CD14-positive monocyte (primary cell): ENCODE data around the gene APMAP. TPM values are rescaled to one million over a fixed set of nuclear protein-coding genes. Genes with fewer than 3 reads are reported as not detected.
A peak's percentile ranks its signal among the peaks of the same experiment; 100 is the strongest.
"Not testable (repeated sequence)": the region's sequence is repeated elsewhere in the genome, so short reads cannot be mapped to it uniquely, and the experiment has no call there.

Experiments
- DNase-seq, 3 donors: peaks; one replicate each; pipeline ENCODE4 v3.0.0-alpha.2; 2011 to 2022
- H2AFZ ChIP-seq: 2 replicates; pipeline ENCODE4 v1.6.0; 2012; ENCODE audit warnings: mild to moderate bottlenecking, low read depth, low read length, inconsistent platforms; ENCODE audit not compliant: insufficient read depth, poor library complexity, severe bottlenecking
- H3K27ac ChIP-seq, 2 donors: 1 replicate in 1 of 2; 2 replicates in 1 of 2; pipeline ENCODE4 v1.5.1; 2012 to 2013; ENCODE audit warnings: low read length in 2 of 2, control low read depth in 1 of 2, inconsistent platforms in 1 of 2, low read depth in 1 of 2, mild to moderate bottlenecking in 1 of 2
- H3K27me3 ChIP-seq, 2 donors: one replicate each; pipeline versions ENCODE4 v1.6.0 to v1.6.1; 2011 to 2013; ENCODE audit warnings: low read length in 2 of 2; ENCODE audit not compliant: control insufficient read depth in 2 of 2, insufficient read depth in 2 of 2
- H3K36me3 ChIP-seq, 2 donors: replicated peaks in 1 of 2; 1 replicate in 1 of 2; 2 replicates in 1 of 2; pipeline versions ENCODE4 v1.5.1 to v1.6.1; 2012 to 2013; ENCODE audit warnings: low read length in 2 of 2, control low read depth in 1 of 2, inconsistent platforms in 1 of 2, mild to moderate bottlenecking in 1 of 2; ENCODE audit not compliant: insufficient read depth in 2 of 2, control insufficient read depth in 1 of 2
- H3K4me1 ChIP-seq, 2 donors: 1 replicate in 1 of 2; 2 replicates in 1 of 2; pipeline versions ENCODE4 v1.5.1 to v1.6.1; 2012 to 2013; ENCODE audit warnings: low read length in 2 of 2, control low read depth in 1 of 2, inconsistent platforms in 1 of 2, mild to moderate bottlenecking in 1 of 2, moderate library complexity in 1 of 2; ENCODE audit not compliant: insufficient read depth in 2 of 2, control insufficient read depth in 1 of 2
- H3K4me2 ChIP-seq: replicated peaks from 2 replicates; pipeline ENCODE3; 2012; ENCODE audit warnings: low read length, moderate library complexity, mild to moderate bottlenecking; ENCODE audit not compliant: poor library complexity, severe bottlenecking; ENCODE audit errors: extremely low read depth
- H3K4me3 ChIP-seq, 3 experiments: fragments of 200-600 bp in 1 of 3; sonication (generic) in 1 of 3; replicated peaks in 1 of 3; 1 replicate in 2 of 3; 2 replicates in 1 of 3; pipeline ENCODE4 v1.5.1; 2011 to 2013; ENCODE audit warnings: low read length in 3 of 3, mild to moderate bottlenecking in 3 of 3, control low read depth in 2 of 3, low read depth in 2 of 3, inconsistent platforms in 1 of 3, moderate library complexity in 1 of 3
- H3K79me2 ChIP-seq: 2 replicates; pipeline ENCODE4 v1.6.0; 2012; ENCODE audit warnings: mild to moderate bottlenecking, control low read depth, inconsistent platforms, low read length, moderate library complexity; ENCODE audit not compliant: insufficient read depth
- H3K9ac ChIP-seq: 2 replicates; pipeline ENCODE4 v1.6.0; 2017; ENCODE audit warnings: low read length, mild to moderate bottlenecking; ENCODE audit not compliant: insufficient read depth, poor library complexity, severe bottlenecking
- H3K9me3 ChIP-seq, 2 donors: replicated peaks in 1 of 2; 1 replicate in 1 of 2; 2 replicates in 1 of 2; pipeline versions ENCODE4 v1.5.1 to v1.6.1; 2012 to 2013; ENCODE audit warnings: low read length in 2 of 2, control low read depth in 1 of 2; ENCODE audit not compliant: control insufficient read depth in 1 of 2, insufficient read depth in 1 of 2
- H4K20me1 ChIP-seq: 2 replicates; pipeline ENCODE4 v1.6.0; 2012; ENCODE audit warnings: mild to moderate bottlenecking, low read length, control low read depth, moderate library complexity; ENCODE audit not compliant: insufficient read depth
- H3K27ac Mint-ChIP-seq, 7 donors: one replicate each; pipeline ENCODE4 v1.8.0; 2020; ENCODE audit warnings: mild to moderate bottlenecking in 7 of 7, mixed read lengths in 7 of 7, moderate library complexity in 6 of 7, inconsistent platforms in 2 of 7
- H3K27me3 Mint-ChIP-seq, 3 donors: one replicate each; pipeline ENCODE4 v1.8.0; 2021 to 2022; ENCODE audit warnings: low read depth in 3 of 3, mild to moderate bottlenecking in 3 of 3, mixed read lengths in 3 of 3, moderate library complexity in 3 of 3, inconsistent platforms in 1 of 3
- H3K36me3 Mint-ChIP-seq, 2 donors: one replicate each; pipeline ENCODE4 v1.8.0; 2020; ENCODE audit warnings: mixed read lengths in 2 of 2, inconsistent platforms in 1 of 2, mild to moderate bottlenecking in 1 of 2
- H3K4me1 Mint-ChIP-seq: one replicate; pipeline ENCODE4 v1.8.0; 2020; ENCODE audit warnings: mild to moderate bottlenecking, mixed read lengths
- H3K4me3 Mint-ChIP-seq, 2 donors: one replicate each; pipeline ENCODE4 v1.8.0; 2020; ENCODE audit warnings: mild to moderate bottlenecking in 2 of 2, mixed read lengths in 2 of 2, moderate library complexity in 1 of 2
- H3K9me3 Mint-ChIP-seq, 7 donors: one replicate each; pipeline ENCODE4 v1.8.0; 2020 to 2022; ENCODE audit warnings: mixed read lengths in 7 of 7, mild to moderate bottlenecking in 6 of 7, moderate library complexity in 6 of 7, inconsistent platforms in 2 of 7
- WGBS: methylation state at CpG from one replicate; pipeline ENCODE4 v1.1.5; 2013; ENCODE audit warnings: missing lambda C conversion rate; ENCODE audit not compliant: insufficient coverage; 5-methylcytosine and 5-hydroxymethylcytosine counted together
- intact Hi-C, 2 donors: fragments of 100-400 bp; cut with micrococcal nuclease; formaldehyde crosslinking; loops; one replicate each; pipeline versions ENCODE4 v1.15.0 to v1.15.1; 2023
- polyA plus RNA-seq, 3 donors: library from polyadenylated mRNA; depleted of rRNA in 1 of 3; unstranded in 2 of 3; stranded (reverse) in 1 of 3; fragments of 300-500 nt in 2 of 3; fragments of >200 nt in 1 of 3; fragmentation: Illumina TruSeq in 2 of 3; gene quantifications; 1 replicate in 2 of 3; 2 replicates in 1 of 3; pipeline ENCODE4 v1.2.3, GENCODE V29; 2012 to 2021
- TF ChIP-seq, protein P1 (sequence below): fragments of 200-600 bp; IDR thresholded peaks from one replicate; pipeline ENCODE4 v1.8.0; 2022; ENCODE audit warnings: antibody characterized with exemption, mild to moderate bottlenecking

Gene APMAP
- polyA plus RNA-seq, 3 donors = 26.9 to 74.0 (median 73.2) TPM

DNA sequence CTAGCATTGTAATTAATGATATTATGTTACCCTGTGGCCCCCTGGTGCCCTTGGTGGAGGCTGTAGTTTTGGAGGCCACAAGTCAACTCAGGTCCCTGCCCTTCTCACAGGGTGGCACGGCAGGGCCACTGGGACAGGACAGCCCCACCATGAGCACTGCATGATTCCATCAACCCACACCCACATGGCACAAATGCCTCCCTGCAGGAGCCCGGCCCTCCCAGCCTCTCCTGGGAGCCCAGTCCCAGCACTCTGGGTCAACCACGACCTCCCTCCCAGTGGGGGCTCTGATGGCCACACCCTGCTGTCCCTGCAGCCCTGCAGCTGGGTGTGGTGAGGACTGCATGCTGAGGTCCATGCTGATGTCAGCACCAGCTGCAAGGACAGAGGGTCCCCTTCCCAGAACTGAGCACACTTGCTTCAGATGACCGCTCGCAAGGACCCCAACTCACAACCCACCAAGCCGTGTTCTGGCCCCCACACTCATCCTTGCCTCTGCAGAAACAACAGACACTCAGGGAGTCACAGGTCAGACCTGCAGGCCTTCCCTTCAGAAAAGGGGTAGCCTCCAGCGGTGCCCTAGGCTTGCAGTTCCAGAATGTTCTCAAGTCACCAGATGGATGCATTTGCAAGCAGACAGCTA is 59.2 kb downstream of the APMAP start:
- H3K9me3 Mint-ChIP-seq = peaks cover 2 to 13% (median 6%) of the 10 kb centered on the region in 7 donors
- 96% methylated on average over 7 of the region's 7 CpGs for WGBS
- H3K27ac Mint-ChIP-seq = no peak overlapping the region
- no peak for DNase-seq
- Histone ChIP-seq H4K20me1 (no peaks in the 10 kb centered on the region), H2AFZ (no peak overlapping the region), H3K4me3 (no peak overlapping the region), H3K79me2 (no peaks in the 10 kb centered on the region), H3K9me3 (peaks cover 0 to 6% of the 10 kb centered on the region in 2 donors), H3K9ac (no peak overlapping the region), H3K27ac (no peak overlapping the region), H3K4me2 (no peak overlapping the region), H3K27me3 (no peaks in the 10 kb centered on the region), H3K36me3 (no peaks in the 10 kb centered on the region), H3K4me1 (peaks cover 0 to 3% of the 10 kb centered on the region in 2 donors)
- TF ChIP-seq, protein P1, sequence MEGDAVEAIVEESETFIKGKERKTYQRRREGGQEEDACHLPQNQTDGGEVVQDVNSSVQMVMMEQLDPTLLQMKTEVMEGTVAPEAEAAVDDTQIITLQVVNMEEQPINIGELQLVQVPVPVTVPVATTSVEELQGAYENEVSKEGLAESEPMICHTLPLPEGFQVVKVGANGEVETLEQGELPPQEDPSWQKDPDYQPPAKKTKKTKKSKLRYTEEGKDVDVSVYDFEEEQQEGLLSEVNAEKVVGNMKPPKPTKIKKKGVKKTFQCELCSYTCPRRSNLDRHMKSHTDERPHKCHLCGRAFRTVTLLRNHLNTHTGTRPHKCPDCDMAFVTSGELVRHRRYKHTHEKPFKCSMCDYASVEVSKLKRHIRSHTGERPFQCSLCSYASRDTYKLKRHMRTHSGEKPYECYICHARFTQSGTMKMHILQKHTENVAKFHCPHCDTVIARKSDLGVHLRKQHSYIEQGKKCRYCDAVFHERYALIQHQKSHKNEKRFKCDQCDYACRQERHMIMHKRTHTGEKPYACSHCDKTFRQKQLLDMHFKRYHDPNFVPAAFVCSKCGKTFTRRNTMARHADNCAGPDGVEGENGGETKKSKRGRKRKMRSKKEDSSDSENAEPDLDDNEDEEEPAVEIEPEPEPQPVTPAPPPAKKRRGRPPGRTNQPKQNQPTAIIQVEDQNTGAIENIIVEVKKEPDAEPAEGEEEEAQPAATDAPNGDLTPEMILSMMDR = no peak
- no peaks in the 10 kb centered on the region for H3K36me3 Mint-ChIP-seq
- no peak overlapping the region for H3K4me3 Mint-ChIP-seq
- intact Hi-C loops = no loop called here
- peaks cover 0 to 2% (median 1%) of the 10 kb centered on the region in 3 donors for H3K27me3 Mint-ChIP-seq
- H3K4me1 Mint-ChIP-seq = peaks cover 20% of the 10 kb centered on the region

DNA sequence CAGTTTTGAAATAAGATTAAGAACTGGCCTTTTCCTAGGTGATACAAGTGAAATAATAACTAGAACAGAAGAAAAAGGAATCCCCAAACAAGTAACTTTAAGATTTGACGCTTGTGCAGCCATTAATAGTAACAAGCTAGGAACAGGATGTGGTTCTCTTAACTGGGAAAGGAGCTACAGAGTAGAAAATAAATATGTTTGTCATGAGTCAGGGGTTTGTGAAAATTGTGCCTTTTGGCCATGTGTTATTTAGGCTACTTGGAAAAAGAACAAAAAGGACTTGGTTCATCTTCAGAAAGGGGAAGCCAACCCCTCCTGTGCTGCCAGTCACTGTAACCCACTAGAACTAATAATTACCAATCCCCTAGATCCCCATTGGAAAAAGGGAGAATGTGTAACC is 60.7 kb downstream of the APMAP start:
- H3K79me2 ChIP-seq, H3K9ac ChIP-seq, H3K36me3 Mint-ChIP-seq, H4K20me1 ChIP-seq, H3K27me3 ChIP-seq, H3K4me3 ChIP-seq, H3K4me1 ChIP-seq, H3K36me3 ChIP-seq, H3K27ac ChIP-seq, H3K4me2 ChIP-seq, H3K9me3 ChIP-seq, intact Hi-C loops, H3K4me3 Mint-ChIP-seq, H2AFZ ChIP-seq, H3K27me3 Mint-ChIP-seq, DNase-seq: not testable (repeated sequence)
- no CpG with 5 or more reads among the region's 1 CpG for WGBS
- Mint-ChIP-seq H3K9me3 (peaks cover 2 to 13% (median 6%) of the 10 kb centered on the region in 7 donors), H3K4me1 (peaks cover 20% of the 10 kb centered on the region), H3K27ac (peak overlapping the region in 1 of 7 donors; percentile 26)
